GM23248 (cell line): ENCODE results near the gene VWA5B2.

Experiments used
- EZH2 ChIP-seq: fragments of 200-600 bp; sonication (generic); IDR thresholded peaks from 2 replicates; pipeline ENCODE4 v1.6.1; 2018; ENCODE audit warnings: antibody characterized with exemption, mild to moderate bottlenecking; ENCODE audit not compliant: insufficient read depth, poor library complexity, severe bottlenecking
- EZH2phosphoT487 ChIP-seq: fragments of 200-600 bp; sonication (generic); IDR thresholded peaks from 2 replicates; pipeline ENCODE4 v1.6.1; 2018; ENCODE audit warnings: antibody characterized with exemption, moderate library complexity, mild to moderate bottlenecking, low read depth; ENCODE audit not compliant: insufficient read depth

DNA sequence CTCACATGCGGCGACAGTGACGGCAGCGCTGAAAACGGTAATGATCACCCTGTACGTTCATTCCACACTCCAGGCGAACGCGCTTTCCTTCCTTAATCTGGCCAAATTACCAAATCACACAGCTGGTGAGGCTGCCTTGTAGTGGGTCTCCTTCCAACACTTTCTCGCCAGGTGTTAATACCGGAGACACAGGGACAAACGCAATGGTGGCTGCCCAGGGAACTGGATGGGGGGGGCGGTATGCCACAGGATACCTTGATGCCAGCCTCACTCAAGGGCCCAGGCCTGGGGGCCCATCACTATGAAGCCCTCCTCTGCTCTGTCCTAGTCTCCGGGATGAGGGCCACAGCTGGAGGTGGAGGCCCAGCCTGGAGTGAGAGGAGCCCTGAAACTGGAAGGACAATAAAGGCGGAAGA is 33.4 kb downstream of the VWA5B2 start:
- TF ChIP-seq EZH2 (no peak), EZH2phosphoT487 (no peak)
